SK-N-SH (cell line): ENCODE data around the gene HSD11B1. TPM values are rescaled to one million over a fixed set of nuclear protein-coding genes. Genes with fewer than 3 reads are reported as not detected.

Source experiments
- CTCF ChIA-PET: fragments of 300-600, 350-600 bp; formaldehyde crosslinking; extraction: SDS; loops from one replicate; lab custom pipeline; 2021; lab: Yijun Ruan, JAX
- POLR2A ChIA-PET: fragments of 350-600 bp; sonication (Branson Sonifier 250); formaldehyde crosslinking; extraction: SDS; loops from one replicate; lab custom pipeline; 2020; ENCODE audit warnings: antibody characterized with exemption, inconsistent platforms; lab: Yijun Ruan, JAX
- DNase-seq: peaks from one replicate; pipeline ENCODE4 v3.0.0; 2012
- H2AFZ ChIP-seq: fragments of 200-600 bp; sonication (generic); 2 replicates; pipeline ENCODE4 v1.8.1; 2016; ENCODE audit warnings: antibody characterized with exemption, mild to moderate bottlenecking, low read depth
- H3F3A ChIP-seq: fragments of 200-600 bp; sonication (generic); replicated peaks from 2 replicates; pipeline ENCODE3; 2016; ENCODE audit warnings: antibody characterized with exemption, mild to moderate bottlenecking; ENCODE audit not compliant: insufficient read depth
- H3K27ac ChIP-seq, 2 experiments: fragments of 200-500 bp in 1 of 2; fragments of 200-600 bp in 1 of 2; sonication (Bioruptor generic) in 1 of 2; sonication (generic), shearing (Covaris generic) in 1 of 2; 2 replicates each; pipeline versions ENCODE4 v1.5.1 to v1.6.1; 2014 to 2016; ENCODE audit warnings: low read depth in 2 of 2, inconsistent platforms in 1 of 2, low read length in 1 of 2, mild to moderate bottlenecking in 1 of 2, mixed read lengths in 1 of 2
- H3K27me3 ChIP-seq: fragments of 200-600 bp; sonication (generic), shearing (Covaris generic); 2 replicates; pipeline ENCODE4 v1.6.1; 2016; ENCODE audit warnings: mixed run types; ENCODE audit not compliant: insufficient read depth
- H3K36me3 ChIP-seq, 2 experiments: fragments of 200-500 bp in 1 of 2; fragments of 200-600 bp in 1 of 2; sonication (Bioruptor generic) in 1 of 2; sonication (generic) in 1 of 2; replicated peaks in 1 of 2; 2 replicates each; pipeline versions ENCODE3 to v1.5.1; 2014 to 2016; ENCODE audit warnings: low read length in 1 of 2, mild to moderate bottlenecking in 1 of 2; ENCODE audit not compliant: insufficient read depth in 2 of 2, control insufficient read depth in 1 of 2
- H3K4me1 ChIP-seq, 2 experiments: fragments of 200-500 bp in 1 of 2; fragments of 200-600 bp in 1 of 2; sonication (Bioruptor generic) in 1 of 2; sonication (generic), shearing (Covaris generic) in 1 of 2; 2 replicates each; pipeline versions ENCODE4 v1.5.1 to v1.6.1; 2014 to 2016; ENCODE audit warnings: low read depth in 1 of 2, low read length in 1 of 2, mixed run types in 1 of 2; ENCODE audit not compliant: insufficient read depth in 2 of 2, control insufficient read depth in 1 of 2
- H3K4me2 ChIP-seq: fragments of 200-600 bp; sonication (generic), shearing (Covaris generic); 2 replicates; pipeline ENCODE4 v1.6.1; 2017; ENCODE audit warnings: mixed run types
- H3K4me3 ChIP-seq, 2 experiments: fragments of 200-500 bp in 1 of 2; fragments of 200-600 bp in 1 of 2; sonication (Bioruptor generic) in 1 of 2; sonication (generic), shearing (Covaris generic) in 1 of 2; 2 replicates each; pipeline versions ENCODE4 v1.5.1 to v1.8.1; 2014 to 2016; ENCODE audit warnings: low read depth in 2 of 2, inconsistent platforms in 1 of 2, low read length in 1 of 2, mild to moderate bottlenecking in 1 of 2, mixed read lengths in 1 of 2, moderate library complexity in 1 of 2
- H3K79me2 ChIP-seq: fragments of 200-600 bp; sonication (generic); 2 replicates; pipeline ENCODE4 v1.8.1; 2017; ENCODE audit warnings: mild to moderate bottlenecking; ENCODE audit not compliant: insufficient read depth
- H3K9ac ChIP-seq: fragments of 200-600 bp; sonication (generic); 2 replicates; pipeline ENCODE4 v1.6.1; 2017; ENCODE audit warnings: mixed run types
- H3K9me2 ChIP-seq: fragments of 200-600 bp; sonication (generic); 2 replicates; pipeline ENCODE4 v1.6.1; 2017; ENCODE audit warnings: mixed run types
- H3K9me3 ChIP-seq: fragments of 200-600 bp; sonication (generic); 2 replicates; pipeline ENCODE4 v1.6.1; 2017; ENCODE audit warnings: mixed run types, mild to moderate bottlenecking, moderate library complexity
- H4K20me1 ChIP-seq: fragments of 200-600 bp; sonication (generic); 2 replicates; pipeline ENCODE4 v1.6.1; 2017; ENCODE audit warnings: mild to moderate bottlenecking, mixed run types; ENCODE audit not compliant: insufficient read depth
- FOSL2 ChIP-seq: IDR thresholded peaks from 2 replicates; pipeline ENCODE4 v1.4.0; 2012; ENCODE audit warnings: low read depth, mild to moderate bottlenecking, moderate library complexity, borderline replicate concordance
- FOXJ3 ChIP-seq: sonication (generic); formaldehyde crosslinking; IDR thresholded peaks from 2 replicates; pipeline ENCODE4 v1.5.1; 2020; ENCODE audit warnings: mild to moderate bottlenecking, missing genetic modification reagents
- FOXM1 ChIP-seq: IDR thresholded peaks from 2 replicates; pipeline ENCODE4 v1.4.0; 2012; ENCODE audit warnings: low read depth, mild to moderate bottlenecking
- JUND ChIP-seq: IDR thresholded peaks from 2 replicates; pipeline ENCODE4 v1.4.0; 2012
- MXI1 ChIP-seq: IDR thresholded peaks from 2 replicates; pipeline ENCODE4 v1.6.1; 2012; ENCODE audit warnings: mild to moderate bottlenecking, low read depth, low read length, improper control_type of control experiment
- NFIC ChIP-seq: IDR thresholded peaks from 2 replicates; pipeline ENCODE4 v1.4.0; 2012; ENCODE audit warnings: borderline replicate concordance
- NRF1 ChIP-seq: IDR thresholded peaks from 2 replicates; pipeline ENCODE4 v1.6.1; 2012; ENCODE audit warnings: low read depth, mild to moderate bottlenecking, low read length
- POLR2AphosphoS5 ChIP-seq: IDR thresholded peaks from 2 replicates; pipeline ENCODE4 v1.6.1; 2012; ENCODE audit warnings: low read depth, low read length
- RAD21 ChIP-seq: IDR thresholded peaks from 2 replicates; pipeline ENCODE4 v1.6.1; 2012; ENCODE audit warnings: mild to moderate bottlenecking, low read length
- RFX5 ChIP-seq: IDR thresholded peaks from 2 replicates; pipeline ENCODE4 v1.6.1; 2012; ENCODE audit warnings: mild to moderate bottlenecking, improper control_type of control experiment, low read length
- SMC3 ChIP-seq: IDR thresholded peaks from 2 replicates; pipeline ENCODE4 v1.6.1; 2012; ENCODE audit warnings: low read depth, low read length, improper control_type of control experiment
- TCF12 ChIP-seq: IDR thresholded peaks from 2 replicates; pipeline ENCODE4 v1.4.0; 2012
- TEAD4 ChIP-seq: IDR thresholded peaks from 2 replicates; pipeline ENCODE4 v1.4.0; 2012; ENCODE audit warnings: mild to moderate bottlenecking, borderline replicate concordance; ENCODE audit not compliant: insufficient read depth
- polyA plus RNA-seq, 3 experiments: library from polyadenylated mRNA; depleted of rRNA; stranded (reverse); fragments of >200 nt; gene quantifications; 2 replicates each; pipeline ENCODE4 v1.2.3, GENCODE V29; 2012
- TF ChIP-seq, protein P1 (sequence below): IDR thresholded peaks from 2 replicates; pipeline ENCODE4 v1.4.0; 2012; ENCODE audit warnings: low read depth, borderline replicate concordance
- TF ChIP-seq, protein P2 (sequence below): IDR thresholded peaks from 2 replicates; pipeline ENCODE4 v1.4.0; 2012; ENCODE audit warnings: low read depth
- TF ChIP-seq, protein P3 (sequence below): fragments of 150-350 bp; IDR thresholded peaks from 2 replicates; pipeline ENCODE4 v1.6.1; 2016; ENCODE audit warnings: mild to moderate bottlenecking, low read depth, low read length
- TF ChIP-seq, protein P4 (sequence below): fragments of 150-350 bp; IDR thresholded peaks from 2 replicates; pipeline ENCODE4 v1.6.1; 2017; ENCODE audit warnings: antibody characterized with exemption, low read length, low read depth, borderline replicate concordance

HSD11B1 gene
- polyA plus RNA-seq, 1 of the 3 experiments (the other 2 are of a cell fraction) = 0.23 TPM

DNA sequence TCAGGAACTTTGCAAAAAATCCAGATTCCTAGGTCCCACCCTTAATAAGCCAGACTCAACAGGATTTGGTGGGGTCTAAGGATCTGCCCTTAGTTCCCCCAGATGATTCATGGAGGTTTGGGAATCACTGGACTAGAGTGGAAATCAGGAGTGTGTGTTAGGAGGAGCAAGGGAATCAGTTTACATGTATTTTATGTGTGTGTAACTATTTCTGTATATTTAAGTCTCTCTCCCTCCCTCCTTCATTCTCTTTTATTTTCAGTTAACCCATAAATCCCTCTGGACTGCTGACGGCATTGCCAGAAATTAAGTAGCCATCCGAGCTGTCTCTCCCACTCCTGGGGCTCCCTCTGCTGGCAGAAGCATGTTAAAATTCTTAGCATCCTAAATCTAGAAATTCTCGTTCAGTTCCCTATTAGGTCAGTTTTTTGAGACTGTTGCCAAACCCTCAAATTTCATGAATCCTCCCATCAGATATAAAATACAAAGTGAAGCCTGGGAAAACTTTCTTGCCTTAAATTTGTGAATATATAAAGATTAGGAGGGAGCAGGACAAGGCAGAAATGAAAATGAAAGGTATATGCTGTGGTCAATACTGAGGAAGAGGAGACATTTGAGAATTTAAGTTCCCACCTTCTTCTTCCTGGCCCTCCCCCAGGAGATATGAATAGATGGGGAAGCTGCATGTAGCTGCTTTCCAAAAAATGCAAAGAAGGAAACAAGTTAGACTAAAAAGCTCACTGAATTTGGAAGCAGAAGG, 11.7 kb upstream of the HSD11B1 start (continued):
- TF ChIP-seq FOXJ3 (CRISPR knock-in tag) = no peak
- TF ChIP-seq NRF1 = 0 out of 2 replicates have a peak, but pooled peaks have one; percentile 21
- peak; percentile 94 for TF ChIP-seq SMC3
- TF ChIP-seq, protein P1, sequence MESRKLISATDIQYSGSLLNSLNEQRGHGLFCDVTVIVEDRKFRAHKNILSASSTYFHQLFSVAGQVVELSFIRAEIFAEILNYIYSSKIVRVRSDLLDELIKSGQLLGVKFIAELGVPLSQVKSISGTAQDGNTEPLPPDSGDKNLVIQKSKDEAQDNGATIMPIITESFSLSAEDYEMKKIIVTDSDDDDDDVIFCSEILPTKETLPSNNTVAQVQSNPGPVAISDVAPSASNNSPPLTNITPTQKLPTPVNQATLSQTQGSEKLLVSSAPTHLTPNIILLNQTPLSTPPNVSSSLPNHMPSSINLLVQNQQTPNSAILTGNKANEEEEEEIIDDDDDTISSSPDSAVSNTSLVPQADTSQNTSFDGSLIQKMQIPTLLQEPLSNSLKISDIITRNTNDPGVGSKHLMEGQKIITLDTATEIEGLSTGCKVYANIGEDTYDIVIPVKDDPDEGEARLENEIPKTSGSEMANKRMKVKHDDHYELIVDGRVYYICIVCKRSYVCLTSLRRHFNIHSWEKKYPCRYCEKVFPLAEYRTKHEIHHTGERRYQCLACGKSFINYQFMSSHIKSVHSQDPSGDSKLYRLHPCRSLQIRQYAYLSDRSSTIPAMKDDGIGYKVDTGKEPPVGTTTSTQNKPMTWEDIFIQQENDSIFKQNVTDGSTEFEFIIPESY = no peak
- no peak; the same call in 1 of the 2 replicates for TF ChIP-seq TCF12
- TF ChIP-seq POLR2AphosphoS5 = no peak
- TF ChIP-seq, protein P2, sequence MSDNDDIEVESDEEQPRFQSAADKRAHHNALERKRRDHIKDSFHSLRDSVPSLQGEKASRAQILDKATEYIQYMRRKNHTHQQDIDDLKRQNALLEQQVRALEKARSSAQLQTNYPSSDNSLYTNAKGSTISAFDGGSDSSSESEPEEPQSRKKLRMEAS = no peak

DNA sequence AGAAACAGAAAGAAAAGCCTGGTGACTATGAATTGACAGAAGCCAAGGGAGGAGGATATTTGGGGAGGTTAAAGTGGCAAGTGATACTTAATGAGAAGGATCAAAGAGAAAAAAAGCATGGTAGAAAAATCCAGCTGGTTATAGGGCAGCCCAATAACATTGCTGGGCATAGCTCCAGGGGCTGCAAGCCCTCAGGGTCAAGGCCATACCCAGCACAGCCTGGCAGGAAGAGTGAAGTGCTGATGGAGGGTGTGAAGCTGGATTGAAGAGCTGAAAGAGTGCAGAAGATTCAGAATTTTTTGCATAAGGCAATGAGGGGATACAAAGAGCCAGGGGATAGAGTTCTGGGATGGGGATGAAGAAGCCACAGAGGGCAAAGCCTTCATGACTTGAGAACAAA, 8.0 kb upstream of the HSD11B1 start:
- no peaks in the 10 kb centered on the region for H3K79me2 ChIP-seq
- no peaks in the 10 kb centered on the region for H4K20me1 ChIP-seq
- no peaks in the 10 kb centered on the region for H3K36me3 ChIP-seq
- no peak overlapping the region for H3K4me3 ChIP-seq
- H3F3A ChIP-seq = no peaks in the 10 kb centered on the region
- TF ChIP-seq MXI1 (no peak), NFIC (no peak), RFX5 (no peak), FOXM1 (no peak), FOXJ3 (CRISPR knock-in tag) (no peak), SMC3 (no peak), JUND (no peak), RAD21 (no peak), FOSL2 (no peak), TEAD4 (no peak)
- TF ChIP-seq, protein P3, sequence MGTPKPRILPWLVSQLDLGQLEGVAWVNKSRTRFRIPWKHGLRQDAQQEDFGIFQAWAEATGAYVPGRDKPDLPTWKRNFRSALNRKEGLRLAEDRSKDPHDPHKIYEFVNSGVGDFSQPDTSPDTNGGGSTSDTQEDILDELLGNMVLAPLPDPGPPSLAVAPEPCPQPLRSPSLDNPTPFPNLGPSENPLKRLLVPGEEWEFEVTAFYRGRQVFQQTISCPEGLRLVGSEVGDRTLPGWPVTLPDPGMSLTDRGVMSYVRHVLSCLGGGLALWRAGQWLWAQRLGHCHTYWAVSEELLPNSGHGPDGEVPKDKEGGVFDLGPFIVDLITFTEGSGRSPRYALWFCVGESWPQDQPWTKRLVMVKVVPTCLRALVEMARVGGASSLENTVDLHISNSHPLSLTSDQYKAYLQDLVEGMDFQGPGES = no peak
- TF ChIP-seq, protein P4, sequence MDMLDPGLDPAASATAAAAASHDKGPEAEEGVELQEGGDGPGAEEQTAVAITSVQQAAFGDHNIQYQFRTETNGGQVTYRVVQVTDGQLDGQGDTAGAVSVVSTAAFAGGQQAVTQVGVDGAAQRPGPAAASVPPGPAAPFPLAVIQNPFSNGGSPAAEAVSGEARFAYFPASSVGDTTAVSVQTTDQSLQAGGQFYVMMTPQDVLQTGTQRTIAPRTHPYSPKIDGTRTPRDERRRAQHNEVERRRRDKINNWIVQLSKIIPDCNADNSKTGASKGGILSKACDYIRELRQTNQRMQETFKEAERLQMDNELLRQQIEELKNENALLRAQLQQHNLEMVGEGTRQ = no peak
- CTCF ChIA-PET = interaction anchor here (1.0 to 1.6 kb wide), 2 partner anchors 87 to 126 kb away, joined by 3 read pairs; no protein-coding TSS in a partner anchor
- no peaks in the 10 kb centered on the region for H3K27me3 ChIP-seq
- H3K9me2 ChIP-seq = no peaks in the 10 kb centered on the region
- H3K9me3 ChIP-seq = no peaks in the 10 kb centered on the region
- no peak overlapping the region for H2AFZ ChIP-seq
- no peak overlapping the region for H3K27ac ChIP-seq
- no peak overlapping the region for H3K9ac ChIP-seq
- POLR2A ChIA-PET = no interaction called here
- no peak overlapping the region for H3K4me2 ChIP-seq
- peaks cover 0 to 8% of the 10 kb centered on the region in 2 experiments; a peak in 1 of 4 replicates for H3K4me1 ChIP-seq
- no peak for DNase-seq
